Epithelial cell of proximal tubule (primary cell): ENCODE results near the gene TTC34. TPM values are rescaled to one million over a fixed set of nuclear protein-coding genes. Genes with fewer than 3 reads are reported as not detected.

Source experiments
- DNase-seq: peaks from one replicate; pipeline ENCODE4 v3.0.0-alpha.2; 2011; ENCODE audit warnings: low read depth
- H3K4me3 ChIP-seq: 2 replicates; pipeline ENCODE4 v1.5.1; 2011; ENCODE audit warnings: low read depth, mild to moderate bottlenecking, low read length
- CTCF ChIP-seq: conservative IDR thresholded peaks from 2 replicates; pipeline ENCODE4 v1.5.1; 2012; ENCODE audit warnings: low read depth, mild to moderate bottlenecking, low read length
- total RNA-seq: library from RNA; depleted of rRNA; stranded (reverse); fragments of >200 nt; gene quantifications from 2 replicates; pipeline ENCODE4 v1.2.3, GENCODE V29; 2015

The TTC34 gene
- total RNA-seq, 1 donor from 2014 or later = 0.46 TPM

DNA sequence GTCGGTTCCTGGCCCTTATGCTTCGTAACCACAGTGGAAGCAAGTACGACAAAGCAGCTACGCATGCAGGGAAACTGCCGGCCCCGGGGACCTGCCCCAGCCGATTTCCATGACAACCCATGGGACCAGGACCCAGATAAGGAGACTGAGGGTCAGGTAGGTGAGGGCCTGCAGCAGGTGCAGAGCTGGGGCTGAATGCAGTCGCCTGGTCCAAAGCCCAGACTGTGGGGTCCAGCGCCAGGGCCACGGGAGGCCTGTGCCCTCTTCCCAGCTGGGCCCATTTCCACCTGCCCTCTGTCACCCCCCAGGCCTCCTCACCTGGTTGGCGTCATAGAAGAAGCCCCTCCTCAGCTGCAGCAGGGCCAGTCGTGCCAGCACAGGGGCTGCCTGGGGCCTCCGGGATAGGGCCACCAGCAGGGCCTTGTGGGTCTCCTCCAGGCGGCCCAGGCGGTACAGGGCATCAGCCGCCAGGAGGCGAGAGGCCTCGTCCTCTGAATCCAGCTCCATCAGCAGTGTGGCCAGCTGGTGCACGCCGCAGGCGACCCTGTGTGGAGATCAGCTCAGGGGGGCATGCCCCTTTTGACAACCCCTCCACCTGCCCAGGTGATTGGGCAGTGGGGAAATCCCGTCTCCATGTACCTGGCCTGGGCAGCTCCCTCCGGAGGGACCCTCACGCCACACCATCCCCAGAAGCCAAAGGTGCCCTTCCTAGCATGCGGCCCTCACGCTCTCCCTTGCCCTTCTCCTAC is 14.2 kb downstream of the TTC34 start:
- TF ChIP-seq CTCF = no peak
- no peak overlapping the region for H3K4me3 ChIP-seq
- no peak for DNase-seq

GRCh38 chr1:2786329-2787162 is 14.9 kb downstream of the TTC34 start:
- no peak overlapping the region for H3K4me3 ChIP-seq
- peak; percentile 50 for TF ChIP-seq CTCF
- no peak for DNase-seq

- no peak for DNase-seq
- no peak for TF ChIP-seq CTCF
Observed at GRCh38 chr1:2785631-2786328, 15.7 kb downstream of the TTC34 start.

DNA sequence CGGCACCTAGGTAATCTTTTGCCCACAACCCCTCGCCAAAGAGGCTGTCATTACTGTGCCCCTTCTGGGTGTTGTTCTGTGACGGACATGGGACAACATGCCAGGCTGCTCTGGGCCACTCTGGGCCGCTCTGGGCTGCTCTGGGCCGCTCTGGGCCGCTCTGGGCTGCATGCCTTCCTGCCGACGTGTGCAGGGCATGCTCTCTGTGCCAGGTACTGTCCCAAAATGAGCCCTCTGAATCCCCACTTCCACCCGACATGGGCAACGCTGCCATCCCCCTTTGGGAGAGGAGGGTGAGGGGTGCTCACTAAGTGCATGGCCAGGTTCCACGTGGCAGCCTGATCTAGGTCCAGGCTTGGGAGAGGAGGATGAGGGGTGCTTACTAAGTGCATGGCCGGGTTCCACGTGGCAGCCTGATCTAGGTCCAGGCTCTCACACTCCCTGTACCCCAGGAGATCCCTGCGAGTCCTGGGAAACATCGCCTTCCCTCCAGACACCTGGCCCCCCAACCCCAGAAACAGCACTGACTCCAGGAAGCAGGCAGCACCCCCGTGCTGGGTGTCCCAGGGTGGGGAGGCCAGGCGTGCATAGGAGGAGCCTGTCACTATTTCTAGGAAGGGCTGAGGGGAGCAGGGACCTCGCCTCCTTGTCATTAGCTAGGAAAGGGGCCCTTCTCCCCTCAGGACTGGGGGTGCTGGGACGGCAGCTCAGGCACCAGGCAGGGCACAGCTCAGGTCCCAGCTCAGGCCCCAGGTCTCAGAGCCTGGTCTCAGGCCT is 16.5 kb downstream of the TTC34 start:
- no peak overlapping the region for H3K4me3 ChIP-seq
- no peak for DNase-seq
- TF ChIP-seq CTCF = no peak

More at GRCh38 chr1:2785631-2786328, 15.7 kb downstream of the TTC34 start:
- H3K4me3 ChIP-seq = no peak overlapping the region

DNA sequence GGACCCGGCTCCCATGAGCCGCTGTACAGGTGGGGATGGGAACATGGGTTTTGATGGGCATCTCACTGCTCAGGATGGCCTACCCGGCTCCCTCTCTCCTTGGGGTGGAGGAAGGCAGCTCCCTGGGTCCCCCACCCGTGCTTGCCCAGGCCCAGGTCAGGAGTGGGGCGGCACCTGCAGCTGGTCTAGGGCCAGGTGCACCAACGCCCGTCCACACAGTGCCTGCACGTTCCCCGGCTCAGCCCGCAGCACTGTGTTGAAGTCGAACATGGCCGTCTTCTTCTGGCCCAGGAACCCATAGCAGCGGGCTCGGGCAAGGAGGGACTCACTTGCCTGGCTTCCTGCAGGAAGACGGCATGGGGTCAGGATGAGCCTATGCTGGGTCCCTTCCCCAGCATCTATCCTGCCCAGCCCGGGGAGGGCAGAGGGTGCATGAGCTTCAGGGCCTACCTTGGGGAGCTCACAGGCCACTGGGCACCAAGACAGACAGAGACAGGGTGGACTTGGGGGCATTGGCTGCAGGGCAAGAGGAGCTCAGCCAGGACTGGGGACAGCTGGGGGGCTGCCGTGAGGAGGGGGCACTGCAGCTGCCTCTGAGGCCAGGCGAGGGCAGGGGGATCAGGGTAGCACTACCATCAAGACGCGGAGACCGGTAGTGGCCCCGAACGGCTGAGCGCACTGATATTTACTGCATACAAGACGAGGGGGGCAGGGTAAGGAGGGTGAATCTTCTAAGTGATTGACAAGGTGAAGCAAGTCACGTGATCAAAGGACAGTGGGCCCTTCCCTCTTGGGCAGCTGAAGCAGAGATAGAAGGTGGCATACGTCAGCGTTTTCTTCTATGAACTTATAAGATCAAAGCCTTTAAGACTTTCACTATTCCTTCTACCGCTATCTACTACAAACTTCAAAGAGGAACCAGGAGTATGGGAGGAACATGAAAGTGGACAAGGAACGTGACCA is 17.8 kb downstream of the TTC34 start:
- DNase-seq = no peak
- no peak for TF ChIP-seq CTCF
- no peak overlapping the region for H3K4me3 ChIP-seq

- DNase-seq = no peak
- H3K4me3 ChIP-seq = no peak overlapping the region
- no peak for TF ChIP-seq CTCF
Observed at GRCh38 chr1:2783069-2783434, 18.4 kb downstream of the TTC34 start.
